ENCODE results near the gene COBL.
"Not testable (repeated sequence)": the region's sequence is repeated elsewhere in the genome, so short reads cannot be mapped to it uniquely, and the experiment has no call there.

GRCh38 chr7:50990214-50990613, 326.4 kb downstream of the COBL start:
- not testable (repeated sequence) for TF ChIP-seq EZH2phosphoT487 (IDR thresholded peaks at IDR 0.05; ENCODE audit: insufficient read depth, low read depth); EZH2 (IDR thresholded peaks at IDR 0.05; ENCODE audit: insufficient read depth, poor library complexity, severe bottlenecking)

All from GM23248 (cell line).